ENCODE data around the gene GAS7.
"Not testable (repeated sequence)": the region's sequence is repeated elsewhere in the genome, so short reads cannot be mapped to it uniquely, and the experiment has no call there.

GAS7 gene

DNA sequence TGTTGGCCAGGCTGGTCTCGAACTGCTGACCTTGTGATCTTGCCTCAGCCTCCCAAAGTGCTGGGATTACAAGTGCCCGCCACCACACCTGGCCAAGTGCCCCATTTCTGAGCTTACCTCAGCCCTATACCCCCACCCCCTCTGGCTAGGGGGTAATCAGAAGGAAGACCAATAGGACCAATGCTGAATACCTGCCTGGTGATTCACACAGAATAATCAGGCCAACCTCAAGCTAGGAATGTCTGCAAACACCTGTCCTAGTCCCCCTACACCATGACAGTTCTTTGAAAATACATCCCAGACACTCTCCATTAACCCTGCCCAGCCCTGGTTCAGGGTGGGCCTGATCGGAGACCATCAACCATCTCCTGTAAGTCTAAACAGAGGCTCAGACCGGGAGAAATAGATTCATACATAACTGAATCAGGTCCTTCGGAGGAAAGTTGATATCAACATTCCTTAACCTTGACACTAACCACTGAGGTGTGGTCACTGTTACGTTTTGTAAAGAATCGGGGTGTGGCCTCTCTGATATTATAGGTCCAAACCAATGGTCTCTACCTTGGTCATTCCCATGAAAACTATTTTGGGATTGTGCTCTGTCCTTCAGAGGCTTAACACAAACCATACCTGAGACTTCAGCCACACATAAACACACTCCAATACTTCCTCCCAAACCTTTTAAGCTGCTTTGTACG is 130.8 kb downstream of the GAS7 start:
- ATAC-seq = no peak

- ATAC-seq = no peak
These were observed 133.9 kb downstream of the GAS7 start for GRCh38 chr17:10064536-10064935.

GRCh38 chr17:10063730-10064241 is 134.6 kb downstream of the GAS7 start:
- ATAC-seq = peak in 1 of 2 donors; percentile 30

GRCh38 chr17:10062691-10063385 is 135.6 kb downstream of the GAS7 start:
- ATAC-seq = peak; percentile 19 to 41

DNA sequence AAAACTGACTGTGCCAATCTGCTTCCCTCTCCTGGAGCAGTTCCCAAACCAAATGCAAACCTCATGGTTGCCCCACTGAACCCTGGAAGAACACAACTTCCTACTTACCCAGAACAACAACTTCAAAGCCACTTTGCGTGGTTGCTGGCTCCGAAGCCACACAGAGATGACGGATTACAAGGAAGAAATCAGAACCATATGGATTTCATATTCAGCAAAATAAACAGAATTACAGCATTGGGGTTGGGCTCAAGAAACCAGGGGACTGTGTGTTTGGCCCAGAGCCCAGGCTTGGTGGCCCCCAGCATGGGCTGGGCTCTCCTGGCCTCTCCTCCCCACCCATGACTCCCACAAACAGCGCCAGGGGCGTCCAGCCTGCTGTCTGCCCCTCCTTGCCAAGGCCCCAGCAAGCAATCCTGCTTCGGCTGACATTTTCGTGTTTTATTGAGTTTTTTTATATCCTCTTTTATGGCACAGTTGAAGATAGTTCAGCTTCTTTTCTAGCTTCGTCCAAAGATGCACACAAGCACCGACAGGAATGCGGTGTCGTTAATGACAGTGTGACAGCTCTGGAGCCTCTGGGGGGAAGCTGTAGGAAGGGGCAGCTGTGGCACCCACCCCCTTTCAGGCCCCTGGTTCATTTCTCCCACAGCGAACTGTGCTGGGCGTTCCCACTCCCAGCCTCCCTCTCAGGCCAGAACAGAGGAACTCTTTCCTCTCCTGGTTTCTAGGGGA is 137.1 kb downstream of the GAS7 start:
- ATAC-seq = no peak

DNA sequence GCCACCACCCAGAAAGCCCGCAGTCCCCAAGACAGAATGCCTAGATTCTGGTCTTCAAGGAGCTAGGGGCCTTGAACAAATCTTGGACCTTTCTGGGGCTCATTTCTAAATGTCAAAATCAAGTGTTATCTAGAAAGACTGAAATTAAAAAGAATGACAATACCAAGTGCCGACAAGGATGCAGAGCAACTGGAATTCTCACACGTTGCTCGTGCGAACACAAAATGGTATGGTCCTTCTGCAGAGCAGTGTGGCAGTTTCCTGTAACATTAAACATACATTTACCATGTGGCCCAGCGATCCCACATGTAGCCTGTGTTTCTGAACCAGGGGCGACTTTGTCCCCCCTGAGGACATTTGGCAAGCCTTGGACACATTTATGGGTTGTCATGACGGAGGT is 137.9 kb downstream of the GAS7 start:
- ATAC-seq = no peak

GRCh38 chr17:10059684-10060211 is 138.7 kb downstream of the GAS7 start:
- no peak for ATAC-seq

DNA sequence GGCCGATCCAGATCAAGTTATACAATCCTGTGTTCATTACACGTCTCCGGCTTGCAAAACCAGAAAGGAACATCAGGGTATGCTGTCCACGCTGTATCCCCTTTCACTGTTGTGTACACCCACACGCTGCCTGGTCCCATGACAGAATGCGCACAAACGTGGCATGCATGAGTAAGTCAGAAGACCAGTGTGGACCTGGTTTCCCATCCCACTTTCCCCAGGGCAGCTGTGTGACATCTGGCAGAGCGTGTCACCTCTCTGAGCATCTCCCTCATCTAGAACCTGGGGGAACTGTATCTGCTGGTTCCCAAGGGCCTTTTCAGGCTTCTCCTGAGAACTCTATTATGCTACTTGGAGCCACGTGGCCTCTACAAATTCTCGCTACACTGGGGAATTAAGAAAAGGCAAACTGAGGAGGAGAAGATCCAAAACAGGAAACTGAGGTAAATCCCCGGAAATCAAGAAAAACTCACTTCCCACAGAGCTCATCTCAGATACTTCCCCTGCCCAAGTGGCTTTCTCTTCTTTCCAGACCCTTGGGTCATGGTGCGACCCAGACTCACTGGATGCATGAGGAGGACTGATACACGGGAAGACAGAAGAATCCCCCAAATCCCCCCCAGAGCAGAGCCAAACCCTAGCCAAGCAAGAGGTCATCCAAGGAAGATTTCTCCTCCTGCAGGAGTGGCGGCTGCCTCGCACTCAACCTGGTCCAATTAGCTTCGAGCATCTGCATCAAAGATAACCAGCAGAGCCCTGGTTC is 139.3 kb downstream of the GAS7 start:
- ATAC-seq = no peak

DNA sequence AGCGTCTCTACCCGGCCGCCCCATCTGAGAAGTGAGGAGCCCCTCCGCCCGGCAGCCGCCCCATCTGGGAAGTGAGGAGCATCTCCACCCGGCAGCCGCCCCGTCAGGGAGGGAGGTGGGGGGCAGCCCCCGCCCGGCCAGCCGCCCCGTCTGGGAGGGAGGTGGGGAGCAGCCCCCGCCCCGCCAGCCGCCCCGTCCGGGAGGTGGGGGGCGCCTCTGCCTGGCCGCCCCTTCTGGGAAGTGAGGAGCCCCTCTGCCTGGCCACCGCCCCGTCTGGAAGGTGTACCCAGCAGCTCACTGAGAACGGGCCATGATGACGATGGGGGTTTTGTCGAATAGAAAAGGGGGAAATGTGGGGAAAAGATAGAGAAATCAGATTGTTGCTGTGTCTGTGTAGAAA is 140.9 kb downstream of the GAS7 start:
- not testable (repeated sequence) for ATAC-seq

- no peak for ATAC-seq
These were observed 143.0 kb downstream of the GAS7 start for GRCh38 chr17:10055262-10055975.

DNA sequence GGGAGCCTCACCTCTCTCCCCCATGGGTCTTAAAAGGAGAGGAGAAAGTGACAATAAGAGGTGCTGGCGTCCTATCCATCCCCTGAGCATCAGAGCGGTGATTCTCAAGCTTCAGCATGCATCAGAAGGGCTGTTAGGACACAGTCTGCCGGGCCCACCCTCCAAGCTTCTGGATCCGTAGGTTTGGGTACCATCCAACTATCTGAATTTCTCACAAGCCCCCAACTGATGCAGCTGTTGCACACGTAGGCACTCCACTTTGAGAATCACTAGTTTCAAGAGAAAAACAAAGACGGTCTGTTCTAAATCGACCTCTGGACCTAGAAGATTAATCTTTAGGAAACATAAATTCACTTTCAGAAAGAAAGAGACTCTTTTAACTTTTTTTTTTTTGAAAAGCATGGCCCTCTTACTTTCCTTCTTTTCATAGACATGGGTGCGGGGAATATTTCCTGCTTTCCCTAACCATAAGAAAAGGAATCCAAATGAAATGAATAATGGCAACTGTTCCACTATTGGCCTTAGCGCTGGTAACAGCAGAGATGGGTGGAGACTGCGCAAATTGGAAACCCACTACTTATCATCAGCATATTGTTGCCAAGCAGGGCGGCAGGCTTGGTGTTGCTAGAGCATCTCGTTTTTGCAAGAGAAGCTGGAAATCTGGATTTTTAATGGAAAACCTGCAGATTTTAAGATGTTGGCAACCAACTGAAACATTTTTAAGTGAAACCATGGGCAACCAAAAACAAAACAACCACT is 144.4 kb downstream of the GAS7 start:
- no peak for ATAC-seq

DNA sequence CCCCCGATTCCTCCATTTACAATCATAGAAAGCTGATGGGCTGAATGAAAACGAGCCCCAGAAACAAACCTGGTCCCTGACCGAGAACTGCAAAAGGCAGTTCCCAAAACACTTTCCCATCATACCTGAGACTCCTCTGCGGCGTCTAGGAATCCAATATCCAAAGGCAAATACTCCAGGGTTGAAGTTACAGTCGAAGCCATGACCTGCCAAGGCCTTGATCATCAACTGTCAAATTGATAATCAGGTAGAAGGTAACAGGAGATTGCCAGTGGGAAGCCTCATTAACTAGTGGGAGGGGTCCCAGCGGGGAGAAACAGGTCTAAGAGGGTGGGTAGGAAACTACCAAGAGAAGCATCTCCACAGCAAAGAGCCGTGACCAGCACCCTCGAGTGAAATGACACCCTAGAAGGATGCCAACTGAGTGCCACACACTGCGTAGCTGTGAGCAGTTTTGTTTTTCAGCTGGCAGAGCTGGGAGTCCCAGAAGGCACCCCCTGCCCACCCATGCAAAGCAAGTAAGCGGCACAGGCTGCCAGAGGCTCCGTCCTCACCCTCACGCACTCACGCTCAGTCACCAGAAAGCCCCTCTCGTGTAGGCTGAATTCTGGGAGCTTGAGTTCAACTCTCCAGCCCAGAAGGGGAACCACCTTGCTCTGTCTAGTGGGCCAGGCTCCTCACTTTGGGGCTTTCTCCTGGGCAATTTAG is 146.1 kb downstream of the GAS7 start:
- peak in 1 of 2 donors; percentile 38 for ATAC-seq

DNA sequence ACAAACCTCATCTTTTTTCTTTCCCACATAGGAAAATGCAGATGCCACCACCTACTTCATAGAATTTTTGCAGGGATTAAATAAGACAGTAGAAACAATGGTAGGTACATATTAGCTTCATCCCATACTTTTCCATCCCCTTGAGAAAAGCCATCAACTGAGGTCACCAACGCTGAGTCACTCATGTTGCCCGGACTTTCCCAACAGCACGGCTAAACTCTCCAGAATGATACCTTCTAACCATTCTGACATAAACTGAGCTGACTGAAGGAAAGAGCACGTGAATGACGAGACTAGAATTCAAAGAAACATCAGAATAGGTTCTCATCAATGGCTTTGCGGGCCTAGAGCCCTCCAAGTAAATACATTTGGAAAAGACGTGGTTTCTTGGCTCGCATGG is 147.3 kb downstream of the GAS7 start:
- no peak for ATAC-seq

DNA sequence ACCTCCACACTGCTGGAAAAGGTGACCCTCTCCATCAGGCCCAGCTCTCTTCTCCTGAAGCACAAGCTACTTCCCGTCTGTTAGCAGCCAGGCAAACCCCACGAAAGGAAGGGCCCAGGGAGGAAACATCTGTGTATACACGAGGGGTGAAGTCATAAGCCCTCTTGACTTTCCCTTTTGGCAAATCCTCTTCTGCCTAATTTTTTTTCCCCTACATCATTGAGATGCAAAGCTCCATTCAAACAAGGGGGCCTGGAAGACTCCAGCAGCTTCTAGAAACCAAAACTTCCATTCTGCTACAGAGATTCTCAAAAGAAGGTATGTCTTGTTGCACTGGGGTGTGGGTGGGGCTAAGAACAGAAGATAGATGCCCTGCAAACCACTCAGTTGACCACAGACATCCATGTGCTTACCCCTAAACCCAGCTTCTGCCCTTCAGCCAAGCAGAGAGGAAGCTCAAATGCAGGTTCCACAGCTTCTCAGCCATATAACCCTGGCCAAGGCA is 147.8 kb downstream of the GAS7 start:
- ATAC-seq = no peak

- ATAC-seq = no peak
These were observed 149.6 kb downstream of the GAS7 start for GRCh38 chr17:10048629-10049350.

DNA sequence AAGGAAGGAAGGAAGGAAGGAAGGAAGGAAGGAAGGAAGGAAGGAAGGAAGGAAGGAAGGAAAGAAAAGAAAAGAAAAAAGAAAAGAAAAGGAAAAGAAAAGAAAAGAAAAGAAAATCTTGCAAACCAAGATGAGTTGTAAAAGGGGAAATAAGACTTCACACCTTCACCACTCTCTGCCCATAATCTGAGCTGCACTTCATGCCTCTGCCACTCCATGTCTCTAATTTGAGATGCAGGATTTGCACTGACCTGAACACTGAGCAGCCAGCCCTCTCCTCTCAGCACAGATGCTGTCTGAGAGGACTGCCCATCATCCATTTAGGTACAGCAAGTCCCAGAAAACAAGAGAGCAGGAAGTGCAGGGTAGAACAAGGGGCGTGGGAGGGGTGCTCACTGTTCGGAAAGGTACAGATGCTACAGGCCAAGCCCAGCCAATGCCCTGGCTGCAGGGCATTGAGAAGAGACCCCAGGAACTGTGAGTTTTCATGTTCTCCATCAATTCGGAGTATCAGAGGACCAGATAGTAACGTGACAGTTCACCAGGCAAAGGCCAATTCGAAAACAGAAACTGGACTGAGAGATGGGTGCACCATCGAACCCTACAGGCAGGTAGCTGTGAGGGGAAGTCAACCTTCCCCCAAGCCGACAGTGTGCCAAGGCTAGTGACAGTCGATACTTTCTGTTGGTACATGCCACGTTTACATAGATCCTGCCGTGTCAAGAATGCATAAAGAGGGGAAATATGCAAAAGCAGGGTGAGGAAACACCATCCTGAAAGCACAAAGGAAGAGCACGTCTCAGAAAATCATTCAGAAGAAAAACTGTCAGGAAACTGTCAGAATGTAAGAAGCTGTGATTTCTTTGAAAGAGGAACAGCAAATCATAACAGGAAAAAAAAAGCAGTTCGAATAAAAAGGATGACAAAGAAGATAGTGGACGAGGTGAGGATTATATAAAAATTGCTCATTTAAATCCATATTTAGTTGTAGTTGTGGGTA is 151.3 kb downstream of the GAS7 start:
- no peak for ATAC-seq

DNA sequence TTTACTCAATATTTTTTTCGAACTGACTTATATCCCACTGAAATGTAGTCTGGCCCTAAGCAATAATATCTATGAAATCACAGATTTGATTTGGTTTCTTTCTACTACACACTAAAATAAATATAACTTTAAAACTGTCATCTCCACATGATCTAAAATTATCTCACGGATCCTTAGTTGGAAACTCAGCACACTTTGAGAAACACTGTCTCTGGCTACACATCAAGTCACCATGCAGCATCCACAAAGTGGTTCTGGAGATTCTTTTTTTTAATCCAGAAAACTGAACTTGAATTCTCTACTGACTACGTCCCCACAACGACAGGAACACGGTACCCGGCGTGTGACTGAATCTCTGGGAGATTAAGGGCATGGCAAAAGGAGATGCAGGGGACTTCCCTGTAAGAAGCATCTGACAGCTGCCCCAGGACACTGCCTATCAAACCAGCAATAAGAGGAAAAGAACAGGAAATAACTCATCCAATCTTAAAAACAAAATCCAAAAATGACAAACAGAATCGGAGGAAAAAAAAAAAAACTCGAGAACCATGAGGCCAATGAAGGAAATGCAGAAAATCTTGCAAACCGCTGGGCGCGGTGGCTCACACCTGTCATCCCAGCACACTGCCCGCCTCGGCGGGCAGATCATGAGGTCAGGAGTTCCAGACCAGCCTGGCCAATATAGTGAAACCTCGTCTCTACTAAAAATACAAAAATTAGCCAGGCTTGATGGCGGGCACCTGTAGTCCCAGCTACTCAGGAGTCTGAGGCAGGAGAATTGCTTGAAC is 152.3 kb downstream of the GAS7 start:
- ATAC-seq = no peak

Measured in activated CD4-positive, CD25-positive, alpha-beta regulatory T cell treated with anti-CD3 and anti-CD28 coated beads, Interleukin-2, amount 50 U/mL, for 24 hours (primary cell).